Activated gamma-delta T cell treated with Interleukin-2 at 50 U/mL for 16 hours (primary cell): ENCODE data around the gene S100A11.

Experiments used
- DNase-seq: peaks from one replicate; pipeline ENCODE4 v3.0.0-alpha.2; 2020

S100A11 gene

GRCh38 chr1:152000964-152001630 lies 35.7 kb downstream of the S100A11 start:
- DNase-seq, result no peak

GRCh38 chr1:151998611-151999362 lies 38.0 kb downstream of the S100A11 start:
- DNase-seq, result no peak

- no peak for DNase-seq
These were observed 39.6 kb downstream of the S100A11 start for GRCh38 chr1:151997284-151997570.

GRCh38 chr1:151995774-151996173 lies 41.0 kb downstream of the S100A11 start:
- no peak for DNase-seq

- no peak for DNase-seq
These were observed 41.8 kb downstream of the S100A11 start for GRCh38 chr1:151994956-151995355.

- peak; percentile 78 for DNase-seq
These were observed 42.9 kb downstream of the S100A11 start, which contains the start of gene S100A10 for GRCh38 chr1:151993734-151994496. S100A10 (minus strand) TSS chr1:151993859; CDS start chr1:151986230, 7,629 bp downstream.

- DNase-seq, result peak; percentile 20
These were observed 43.6 kb downstream of the S100A11 start for GRCh38 chr1:151993084-151993733.

- DNase-seq, result peak; percentile 17
These were observed 44.3 kb downstream of the S100A11 start for GRCh38 chr1:151992303-151993083.

GRCh38 chr1:151991663-151992302 lies 45.0 kb downstream of the S100A11 start:
- DNase-seq, result no peak

- DNase-seq, result no peak
These were observed 46.0 kb downstream of the S100A11 start for GRCh38 chr1:151990856-151991198.

- no peak for DNase-seq
These were observed 46.5 kb downstream of the S100A11 start for GRCh38 chr1:151990058-151990855.

GRCh38 chr1:151989211-151989862 lies 47.5 kb downstream of the S100A11 start:
- peak; percentile 32 for DNase-seq

- DNase-seq, result no peak
These were observed 48.3 kb downstream of the S100A11 start for GRCh38 chr1:151988405-151988923.

- DNase-seq, result no peak
These were observed 50.2 kb downstream of the S100A11 start for GRCh38 chr1:151986501-151987190.

GRCh38 chr1:151985768-151986167 lies 51.0 kb downstream of the S100A11 start:
- DNase-seq, result no peak

- no peak for DNase-seq
These were observed 51.5 kb downstream of the S100A11 start for GRCh38 chr1:151985270-151985669.

GRCh38 chr1:151984313-151984956 lies 52.4 kb downstream of the S100A11 start:
- peak; percentile 24 for DNase-seq
